ENCODE results near the gene CDH23. TPM values are rescaled to one million over a fixed set of nuclear protein-coding genes. Genes with fewer than 3 reads are reported as not detected.

The CDH23 gene
- total RNA-seq, 1 experiment from 2014 or later, result not detected

GRCh38 chr10:71688256-71688655 lies 291.5 kb downstream of the CDH23 start:
- no peaks in the 10 kb centered on the region for H3F3A ChIP-seq (ENCODE audit: low read length, unreplicated experiment)

GRCh38 chr10:71690094-71690720 lies 293.5 kb downstream of the CDH23 start:
- H3K36me3 ChIP-seq (ENCODE audit: low read depth, low read length), result no peaks in the 10 kb centered on the region
- H3K79me2 ChIP-seq (ENCODE audit: low read length), result no peaks in the 10 kb centered on the region
- H3F3A ChIP-seq (ENCODE audit: low read length, unreplicated experiment), result no peaks in the 10 kb centered on the region
- DNase-seq (no peak), ATAC-seq (no peak)
- peaks cover 5% of the 10 kb centered on the region; the same call in 1 of the 2 replicates for H3K4me1 ChIP-seq (ENCODE audit: insufficient read depth, low read length)
- H3K9me3 ChIP-seq (ENCODE audit: low read length), result no peaks in the 10 kb centered on the region
- no peak for TF ChIP-seq CTCF (conservative IDR thresholded peaks at IDR 0.05; ENCODE audit: low read depth, low read length)
- TF ChIP-seq EZH2phosphoT487 (IDR thresholded peaks at IDR 0.05; ENCODE audit: borderline replicate concordance, low read length), result no peak
- TF ChIP-seq EZH2 (IDR thresholded peaks at IDR 0.05; ENCODE audit: low read length, unreplicated experiment), result no peak
- ChIA-PET POLR2A (ENCODE audit: unreplicated experiment) (no interaction called here), CTCF (no interaction called here)
- no peaks in the 10 kb centered on the region for H4K20me1 ChIP-seq (ENCODE audit: low read length)
- no peak overlapping the region for H2AFZ ChIP-seq (ENCODE audit: low read length)
- H3K4me2 ChIP-seq (ENCODE audit: low read length), result no peak overlapping the region
- H3K9me2 ChIP-seq (replicated peaks; ENCODE audit: low read length), result no peaks in the 10 kb centered on the region
- BruUV-seq (replicated peaks), result no TSS peak
- intact Hi-C loops (cut with micrococcal nuclease), result no loop called here
- H3K27ac ChIP-seq (ENCODE audit: low read length), result no peak overlapping the region
- no peaks in the 10 kb centered on the region for H3K27me3 ChIP-seq (ENCODE audit: low read length)
- no peak overlapping the region for H3K4me3 ChIP-seq (ENCODE audit: low read length)
- H3K9ac ChIP-seq (ENCODE audit: low read length), result no peak overlapping the region

More at GRCh38 chr10:71688256-71688655, 291.5 kb downstream of the CDH23 start:
- Histone ChIP-seq H4K20me1 (ENCODE audit: low read length) (no peaks in the 10 kb centered on the region), H3K9ac (ENCODE audit: low read length) (no peak overlapping the region), H3K4me3 (ENCODE audit: low read length) (no peak overlapping the region), H3K27me3 (ENCODE audit: low read length) (no peaks in the 10 kb centered on the region; the same call in 1 of the 2 replicates), H3K9me3 (ENCODE audit: low read length) (no peaks in the 10 kb centered on the region), H3K79me2 (ENCODE audit: low read length) (no peaks in the 10 kb centered on the region), H3K27ac (ENCODE audit: low read length) (no peak overlapping the region), H3K4me1 (ENCODE audit: insufficient read depth, low read length) (no peaks in the 10 kb centered on the region), H3K9me2 (replicated peaks; ENCODE audit: low read length) (no peaks in the 10 kb centered on the region), H3K4me2 (ENCODE audit: low read length) (no peak overlapping the region), H3K36me3 (ENCODE audit: low read depth, low read length) (no peaks in the 10 kb centered on the region), H2AFZ (ENCODE audit: low read length) (no peak overlapping the region)
- DNase-seq (no peak), ATAC-seq (no peak)
- intact Hi-C loops (cut with micrococcal nuclease), result no loop called here
- TF ChIP-seq EZH2 (IDR thresholded peaks at IDR 0.05; ENCODE audit: low read length, unreplicated experiment) (no peak), CTCF (conservative IDR thresholded peaks at IDR 0.05; ENCODE audit: low read depth, low read length) (no peak), EZH2phosphoT487 (IDR thresholded peaks at IDR 0.05; ENCODE audit: borderline replicate concordance, low read length) (no peak)
- BruUV-seq (replicated peaks), result no TSS peak
- ChIA-PET CTCF (no interaction called here), POLR2A (ENCODE audit: unreplicated experiment) (no interaction called here)

GRCh38 chr10:71691405-71691804 lies 294.7 kb downstream of the CDH23 start:
- POLR2A ChIA-PET (ENCODE audit: unreplicated experiment), result no interaction called here
- Histone ChIP-seq H3K27ac (ENCODE audit: low read length) (no peak overlapping the region), H3K9ac (ENCODE audit: low read length) (no peak overlapping the region), H3K4me1 (ENCODE audit: insufficient read depth, low read length) (peaks cover 5% of the 10 kb centered on the region; the same call in 1 of the 2 replicates), H3K9me3 (ENCODE audit: low read length) (no peaks in the 10 kb centered on the region), H4K20me1 (ENCODE audit: low read length) (no peaks in the 10 kb centered on the region), H3K36me3 (ENCODE audit: low read depth, low read length) (no peaks in the 10 kb centered on the region), H3K4me2 (ENCODE audit: low read length) (no peak overlapping the region), H3K4me3 (ENCODE audit: low read length) (no peak overlapping the region), H2AFZ (ENCODE audit: low read length) (no peak overlapping the region), H3K9me2 (replicated peaks; ENCODE audit: low read length) (no peaks in the 10 kb centered on the region), H3F3A (ENCODE audit: low read length, unreplicated experiment) (no peaks in the 10 kb centered on the region), H3K27me3 (ENCODE audit: low read length) (no peaks in the 10 kb centered on the region), H3K79me2 (ENCODE audit: low read length) (no peaks in the 10 kb centered on the region)
- no peak for DNase-seq
- TF ChIP-seq CTCF (conservative IDR thresholded peaks at IDR 0.05; ENCODE audit: low read depth, low read length) (no peak), EZH2 (IDR thresholded peaks at IDR 0.05; ENCODE audit: low read length, unreplicated experiment) (no peak), EZH2phosphoT487 (IDR thresholded peaks at IDR 0.05; ENCODE audit: borderline replicate concordance, low read length) (no peak)
- no TSS peak for BruUV-seq (replicated peaks)
- CTCF ChIA-PET, result no interaction called here
- ATAC-seq, result no peak
- intact Hi-C loops (cut with micrococcal nuclease), result no loop called here
